Psoas muscle (tissue), 8 donors: ENCODE measurements around the gene FSTL4. TPM values are rescaled to one million over a fixed set of nuclear protein-coding genes. Genes with fewer than 3 reads are reported as not detected.

ENCODE experiments used
- ATAC-seq, 4 donors: fragments of 200-7000 bp; cut with Tn5 transposase; one replicate each; pipeline ENCODE4 v1.9.1; 2020; ENCODE audit warnings: moderate library complexity in 3 of 4, mild to moderate bottlenecking in 2 of 4
- DNase-seq, 2 donors: peaks; one replicate each; pipeline ENCODE4 v3.0.0-alpha.2; 2020
- H3K27ac ChIP-seq: fragments of 200-600 bp; one replicate; pipeline ENCODE4 v1.8.0; 2022
- H3K27me3 ChIP-seq, 3 donors: fragments of 200-600 bp in 1 of 3; one replicate each; pipeline versions ENCODE4 v1.6.1 to v1.8.0; 2013 to 2022; ENCODE audit warnings: low read length in 2 of 3, mild to moderate bottlenecking in 2 of 3, moderate library complexity in 1 of 3; ENCODE audit not compliant: insufficient read depth in 3 of 3
- H3K36me3 ChIP-seq, 2 donors: fragments of 200-600 bp in 1 of 2; one replicate each; pipeline versions ENCODE4 v1.6.1 to v1.8.0; 2013 to 2022; ENCODE audit warnings: low read depth in 1 of 2, mild to moderate bottlenecking in 1 of 2, moderate library complexity in 1 of 2; ENCODE audit not compliant: insufficient read depth in 1 of 2
- H3K4me1 ChIP-seq: fragments of 200-600 bp; one replicate; pipeline ENCODE4 v1.8.0; 2022
- H3K4me3 ChIP-seq: fragments of 200-600 bp; one replicate; pipeline ENCODE4 v1.8.0; 2022; ENCODE audit warnings: mild to moderate bottlenecking
- H3K9me3 ChIP-seq: fragments of 200-600 bp; one replicate; pipeline ENCODE4 v1.8.0; 2022
- WGBS, 3 donors: extraction: QIAGEN DNeasy Blood & Tissue Kit; methylation state at CpG; one replicate each; pipeline versions ENCODE4 v1.1.6 to v1.1.7; 2013; 5-methylcytosine and 5-hydroxymethylcytosine counted together
- intact Hi-C, 2 donors: fragments of 100-400 bp; cut with DNase I; formaldehyde crosslinking; loops; one replicate each; pipeline versions ENCODE4 v1.11.0 to v1.14.2; 2022
- polyA plus RNA-seq, 3 donors: library from polyadenylated mRNA; stranded (reverse); fragments of 200-250 nt; gene quantifications; one replicate each; pipeline ENCODE4 v1.2.3, GENCODE V29; 2013
- total RNA-seq, 4 donors: library from RNA; stranded (reverse); fragmentation: NEBNext Ultra II Directional in 2 of 4; extraction: Animal tissue kit (Norgen Biotek cat#: 25700) in 2 of 4; gene quantifications; one replicate each; pipeline versions ENCODE4 v1.2.1 to v1.2.4, GENCODE V29; 2021 to 2023
- TF ChIP-seq, protein P1 (sequence below): fragments of 200-600 bp; IDR thresholded peaks from one replicate; pipeline ENCODE4 v1.8.0; 2022; ENCODE audit warnings: antibody characterized with exemption
- donor health status: healthy with polysubstance abuse.
- donor health status: DM: no; HTN: no; CAD: no; lungs with moderate emphysema.
- donor health status: Bipolar disorder and iron deficiency.
- donor health status: healthy.
- donor health status: DM: yes; HTN: yes; CAD: no.
- donor health status: DM: no; HTN: no; CAD: no.
- donor health status: DM: no; HTN: no; CAD: no.
- donor health status: DM: yes; HTN: yes; CAD: no.

FSTL4 gene
- total and polyA plus RNA-seq, 7 donors, result 0.07 to 0.81 (median 0.24) TPM

DNA sequence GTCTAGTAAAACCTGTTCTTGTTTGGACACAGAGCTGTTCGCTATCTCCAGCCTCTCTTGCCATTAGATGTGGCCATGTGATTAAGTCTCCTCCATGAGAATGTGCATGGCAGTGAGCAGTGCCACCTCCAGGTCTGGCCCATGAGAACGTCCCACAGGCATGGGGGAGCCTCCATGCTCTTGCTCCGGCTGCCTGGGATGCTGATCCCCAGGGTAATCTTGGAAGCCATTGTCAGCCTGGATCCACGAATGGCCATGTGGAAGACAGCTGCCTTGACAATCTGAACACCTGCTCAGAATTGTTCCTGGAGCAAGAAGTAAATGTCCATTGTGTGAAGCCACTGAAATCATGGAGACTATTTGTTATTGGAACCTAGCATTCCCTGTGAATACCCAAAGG is 83.5 kb downstream of the FSTL4 start:
- Histone ChIP-seq H3K4me1 (no peaks in the 10 kb centered on the region), H3K27me3 (no peaks in the 10 kb centered on the region), H3K4me3 (no peak overlapping the region), H3K27ac (no peak overlapping the region), H3K36me3 (no peaks in the 10 kb centered on the region), H3K9me3 (no peaks in the 10 kb centered on the region)
- intact Hi-C loops, result no loop called here
- ATAC-seq, result no peak
- DNase-seq, result no peak
- 64 to 69% (median 68%) methylated on average over 4 of the region's 4 CpGs for whole genome bisulfite sequencing, 3 donors
- TF ChIP-seq, protein P1, sequence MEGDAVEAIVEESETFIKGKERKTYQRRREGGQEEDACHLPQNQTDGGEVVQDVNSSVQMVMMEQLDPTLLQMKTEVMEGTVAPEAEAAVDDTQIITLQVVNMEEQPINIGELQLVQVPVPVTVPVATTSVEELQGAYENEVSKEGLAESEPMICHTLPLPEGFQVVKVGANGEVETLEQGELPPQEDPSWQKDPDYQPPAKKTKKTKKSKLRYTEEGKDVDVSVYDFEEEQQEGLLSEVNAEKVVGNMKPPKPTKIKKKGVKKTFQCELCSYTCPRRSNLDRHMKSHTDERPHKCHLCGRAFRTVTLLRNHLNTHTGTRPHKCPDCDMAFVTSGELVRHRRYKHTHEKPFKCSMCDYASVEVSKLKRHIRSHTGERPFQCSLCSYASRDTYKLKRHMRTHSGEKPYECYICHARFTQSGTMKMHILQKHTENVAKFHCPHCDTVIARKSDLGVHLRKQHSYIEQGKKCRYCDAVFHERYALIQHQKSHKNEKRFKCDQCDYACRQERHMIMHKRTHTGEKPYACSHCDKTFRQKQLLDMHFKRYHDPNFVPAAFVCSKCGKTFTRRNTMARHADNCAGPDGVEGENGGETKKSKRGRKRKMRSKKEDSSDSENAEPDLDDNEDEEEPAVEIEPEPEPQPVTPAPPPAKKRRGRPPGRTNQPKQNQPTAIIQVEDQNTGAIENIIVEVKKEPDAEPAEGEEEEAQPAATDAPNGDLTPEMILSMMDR, result no peak

DNA sequence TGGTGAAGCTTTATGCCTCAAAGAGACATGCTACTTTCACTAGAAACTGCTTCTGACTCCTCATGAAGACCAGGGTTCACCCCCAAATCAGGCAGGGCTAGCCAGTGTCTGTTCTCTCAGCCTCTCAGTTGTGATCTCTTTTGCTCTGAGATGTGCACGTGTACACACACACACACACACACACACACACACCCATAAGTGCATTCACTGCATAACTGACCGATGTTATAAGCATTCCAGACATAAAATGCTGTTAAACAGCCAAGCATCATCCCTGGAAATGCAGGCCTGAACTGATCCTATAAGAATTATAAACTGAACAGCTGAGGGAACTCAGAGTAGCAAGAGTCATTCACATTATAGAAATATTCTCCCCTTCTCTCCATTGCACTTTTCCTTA is 85.0 kb downstream of the FSTL4 start:
- TF ChIP-seq, protein P1, result no peak
- Histone ChIP-seq H3K4me1 (no peaks in the 10 kb centered on the region), H3K27ac (no peak overlapping the region), H3K9me3 (no peaks in the 10 kb centered on the region), H3K36me3 (no peaks in the 10 kb centered on the region), H3K4me3 (no peak overlapping the region), H3K27me3 (no peaks in the 10 kb centered on the region)
- intact Hi-C loops, result no loop called here
- WGBS, 3 donors, result 34 to 40% (median 39%) methylated on average over 2 of the region's 2 CpGs
- DNase-seq (no peak), ATAC-seq (no peak)

DNA sequence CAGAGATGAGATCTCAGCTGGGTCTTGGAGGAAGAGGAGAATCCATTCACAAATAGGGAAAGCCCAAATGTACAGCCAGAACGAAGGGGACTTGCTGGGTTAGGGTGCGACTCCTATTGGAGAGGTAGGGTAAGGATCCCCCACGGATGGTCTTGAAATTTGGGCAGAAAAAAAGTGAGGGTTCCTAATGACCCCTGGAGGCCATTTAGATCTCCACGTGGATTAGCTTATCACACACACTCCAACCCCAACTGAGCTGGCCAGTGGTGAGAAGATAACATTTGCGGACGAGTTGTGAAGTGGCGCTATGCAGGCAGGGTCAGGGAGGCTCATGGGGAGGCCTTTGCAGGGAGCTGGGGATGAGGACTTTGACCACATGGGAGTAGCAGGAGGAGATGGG is 86.0 kb downstream of the FSTL4 start:
- TF ChIP-seq, protein P1, result no peak
- ATAC-seq (no peak), DNase-seq (no peak)
- 89 to 93% (median 92%) methylated on average over 7 of the region's 7 CpGs for WGBS, 3 donors
- Histone ChIP-seq H3K4me3 (no peak overlapping the region), H3K36me3 (no peaks in the 10 kb centered on the region), H3K9me3 (no peaks in the 10 kb centered on the region), H3K4me1 (no peaks in the 10 kb centered on the region), H3K27me3 (peaks cover 0 to 2% (median 0%) of the 10 kb centered on the region in 3 donors), H3K27ac (no peak overlapping the region)
- intact Hi-C loops, result no loop called here

DNA sequence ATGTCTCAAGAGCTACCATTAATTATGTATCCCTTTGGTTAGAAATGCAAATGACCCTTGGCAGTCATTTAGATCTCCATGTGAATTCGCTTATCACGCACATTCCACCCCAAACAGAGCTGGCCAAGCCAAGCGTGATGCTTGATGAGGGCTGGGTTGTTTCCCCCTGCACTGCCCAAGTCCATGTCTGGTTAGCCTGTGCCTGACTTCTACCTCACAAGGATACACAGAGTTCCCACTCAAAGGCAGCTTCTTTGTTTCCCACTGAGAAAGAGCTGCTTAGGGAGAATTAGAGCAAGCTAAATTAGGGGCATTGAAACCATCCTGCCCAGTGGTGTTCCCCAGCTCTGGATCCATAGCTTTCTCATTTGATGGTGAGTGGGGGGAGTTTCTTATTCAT is 87.2 kb downstream of the FSTL4 start:
- H3K27me3 ChIP-seq, result peaks cover 0 to 2% (median 0%) of the 10 kb centered on the region in 3 donors
- 78 to 89% (median 85%) methylated on average over 3 of the region's 3 CpGs for WGBS, 3 donors
- no peak for ATAC-seq

DNA sequence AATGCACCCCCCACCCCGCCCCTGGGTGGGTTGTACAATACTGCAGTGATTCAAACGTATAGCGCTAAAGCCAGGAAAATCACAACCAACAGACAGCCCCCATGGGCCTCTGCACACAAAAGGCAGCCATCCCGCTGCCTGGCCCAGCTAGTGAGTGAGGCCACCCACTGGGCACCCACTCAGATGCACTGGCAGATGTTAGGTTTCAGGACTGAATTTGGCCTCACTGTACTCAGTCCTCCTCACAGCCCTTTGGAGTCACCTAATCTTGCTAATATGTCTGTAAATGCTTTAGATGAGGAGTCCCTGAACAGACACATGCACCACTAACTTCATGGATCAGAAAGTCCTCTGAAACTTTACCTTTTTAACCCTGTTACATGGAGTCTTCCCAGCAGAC is 87.7 kb downstream of the FSTL4 start:
- Histone ChIP-seq H3K9me3 (no peaks in the 10 kb centered on the region), H3K4me3 (no peak overlapping the region), H3K4me1 (no peaks in the 10 kb centered on the region), H3K27ac (no peak overlapping the region), H3K27me3 (peaks cover 0 to 2% (median 0%) of the 10 kb centered on the region in 3 donors), H3K36me3 (no peaks in the 10 kb centered on the region)
- TF ChIP-seq, protein P1, result no peak
- intact Hi-C loops, result no loop called here
- ATAC-seq (no peak), DNase-seq (no peak)
- WGBS, 3 donors, result 74 to 78% (median 76%) methylated on average over 4 of the region's 4 CpGs

More for the DNA sequence above, 87.2 kb downstream of the FSTL4 start:
- Histone ChIP-seq H3K4me1 (no peaks in the 10 kb centered on the region), H3K27ac (no peak overlapping the region), H3K4me3 (no peak overlapping the region), H3K36me3 (no peaks in the 10 kb centered on the region), H3K9me3 (no peaks in the 10 kb centered on the region)
- TF ChIP-seq, protein P1, result no peak
- no peak for DNase-seq
- intact Hi-C loops, result no loop called here
